A549 (cell line): ENCODE results near the gene ARHGAP18. TPM values are rescaled to one million over a fixed set of nuclear protein-coding genes. Genes with fewer than 3 reads are reported as not detected.

Experiments
- ATAC-seq, 2 experiments: fragments of 200-7000 bp in 1 of 2; fragments of >200 bp in 1 of 2; cut with Nextera tagmentation in 1 of 2; cut with Tn5 transposase in 1 of 2; 3 replicates each; pipeline versions ENCODE4 v1.8.0 to v1.9.1; 2018 to 2020; ENCODE audit warnings: mild to moderate bottlenecking in 1 of 2, moderate library complexity in 1 of 2
- CTCF ChIA-PET: fragments of 300-600 bp; sonication (Branson Sonifier 250); formaldehyde crosslinking; extraction: SDS; loops from one replicate; lab custom pipeline; 2021; ENCODE audit warnings: antibody characterized with exemption, inconsistent platforms; lab: Yijun Ruan, JAX
- POLR2A ChIA-PET: fragments of 350-600 bp; formaldehyde crosslinking; extraction: SDS; loops from one replicate; lab custom pipeline; 2021; ENCODE audit warnings: antibody characterized with exemption, inconsistent platforms; lab: Yijun Ruan, JAX
- DNase-seq, 2 experiments: peaks; one replicate each; pipeline versions ENCODE4 v3.0.0 to v3.0.0-alpha.2; 2011 to 2016; ENCODE audit warnings: low read depth in 1 of 2, low spot score in 1 of 2
- FAIRE-seq: peaks from 2 replicates; lab custom pipeline; 2011; peaks lifted over from hg19 to GRCh38; lab: Jason Lieb, UNC
- H3K27ac ChIP-seq, 2 experiments: fragments of >200 bp; sonication (Bioruptor Twin); formaldehyde crosslinking; 3 replicates each; pipeline ENCODE4 v1.5.1; 2016 to 2017
- H3K4me1 ChIP-seq: fragments of >200 bp; sonication (Bioruptor Twin); formaldehyde crosslinking; 3 replicates; pipeline ENCODE4 v1.6.1; 2016
- H3K4me2 ChIP-seq: fragments of >200 bp; sonication (Bioruptor Twin); formaldehyde crosslinking; 3 replicates; pipeline ENCODE4 v1.6.1; 2016
- H3K4me3 ChIP-seq: fragments of >200 bp; sonication (Bioruptor Twin); formaldehyde crosslinking; 3 replicates; pipeline ENCODE4 v1.5.1; 2016
- H3K9me3 ChIP-seq: fragments of >200 bp; sonication (Bioruptor Twin); formaldehyde crosslinking; 3 replicates; pipeline ENCODE4 v1.6.1; 2016
- CBX2 ChIP-seq: fragments of 200-600 bp; sonication (generic); IDR thresholded peaks from 2 replicates; pipeline ENCODE4 v1.6.1; 2016; ENCODE audit warnings: low read depth, mild to moderate bottlenecking, borderline replicate concordance
- CBX8 ChIP-seq: fragments of 200-600 bp; sonication (generic); IDR thresholded peaks from 2 replicates; pipeline ENCODE4 v1.6.1; 2016
- EHMT2 ChIP-seq: fragments of 200-600 bp; sonication (generic); IDR thresholded peaks from 2 replicates; pipeline ENCODE4 v1.6.1; 2016; ENCODE audit warnings: antibody characterized with exemption, low read depth, mild to moderate bottlenecking, moderate library complexity
- EP300 ChIP-seq, 2 experiments: fragments of >200 bp; sonication (Bioruptor Twin); formaldehyde crosslinking; IDR thresholded peaks; 2 replicates in 1 of 2; 3 replicates in 1 of 2; pipeline ENCODE4 v1.6.1; 2016 to 2017
- NFE2L2 ChIP-seq: fragments of 150-350 bp; conservative IDR thresholded peaks from 2 replicates; pipeline ENCODE4 v1.6.1; 2014; ENCODE audit warnings: low read length
- NPAS2 ChIP-seq: fragments of 250-450 bp; sonication (Bioruptor Pico); IDR thresholded peaks from 2 replicates; pipeline ENCODE4 v1.8.0; 2022; ENCODE audit warnings: mild to moderate bottlenecking, moderate library complexity, borderline replicate concordance
- NR3C1 ChIP-seq: fragments of >200 bp; sonication (Bioruptor Twin); formaldehyde crosslinking; IDR thresholded peaks from 3 replicates; pipeline ENCODE4 v1.6.1; 2017
- POLR2A ChIP-seq: IDR thresholded peaks from 2 replicates; pipeline ENCODE4 v1.6.1; 2012; ENCODE audit warnings: mild to moderate bottlenecking, low read length
- POLR2AphosphoS2 ChIP-seq: conservative IDR thresholded peaks from 2 replicates; pipeline ENCODE4 v1.6.1; 2012; ENCODE audit warnings: low read length, improper control_type of control experiment, inconsistent platforms
- RCOR1 ChIP-seq: fragments of 150-350 bp; IDR thresholded peaks from 2 replicates; pipeline ENCODE4 v1.6.1; 2014; ENCODE audit warnings: antibody characterized with exemption, low read length, low read depth
- SMC3 ChIP-seq: fragments of >200 bp; sonication (Bioruptor Twin); formaldehyde crosslinking; IDR thresholded peaks from 3 replicates; pipeline ENCODE4 v1.6.1; 2018; ENCODE audit warnings: inconsistent platforms
- SREBF2 ChIP-seq: fragments of 450-650 bp; IDR thresholded peaks from 2 replicates; pipeline ENCODE4 v1.6.1; 2014; ENCODE audit warnings: mild to moderate bottlenecking, moderate library complexity
- TFCP2L1 ChIP-seq: fragments of 250-450 bp; sonication (Bioruptor Pico); IDR thresholded peaks from 2 replicates; pipeline ENCODE4 v1.5.0; 2021; ENCODE audit warnings: mild to moderate bottlenecking
- ZC3H11A ChIP-seq: fragments of 450-650 bp; IDR thresholded peaks from 2 replicates; pipeline ENCODE4 v1.6.1; 2014; ENCODE audit warnings: antibody characterized with exemption, mild to moderate bottlenecking
- WGBS: methylation state at CpG from one replicate; pipeline ENCODE4 v1.1.6; 2017; ENCODE audit errors: missing lambda C conversion rate; 5-methylcytosine and 5-hydroxymethylcytosine counted together
- polyA plus RNA-seq, 4 experiments: library from polyadenylated mRNA; depleted of rRNA in 3 of 4; stranded (reverse); fragments of >200 nt; fragmentation: RNase III in 1 of 4; extraction: RNeasy Plus Mini Kit Qiagen cat#74134 plus additional on column Dnase treatment in 1 of 4; gene quantifications; 2 replicates in 3 of 4; 3 replicates in 1 of 4; pipeline ENCODE4 v1.2.3, GENCODE V29; 2011 to 2017
- TF ChIP-seq, protein P1 (sequence below): fragments of >200 bp; sonication (Bioruptor Twin); formaldehyde crosslinking; IDR thresholded peaks from 3 replicates; pipeline ENCODE4 v1.5.1; 2016
- TF ChIP-seq, protein P2 (sequence below): fragments of 200-600 bp; sonication (generic); IDR thresholded peaks from 2 replicates; pipeline ENCODE4 v1.6.1; 2016; ENCODE audit warnings: antibody characterized with exemption, mild to moderate bottlenecking, moderate library complexity
- TF ChIP-seq, protein P3 (sequence below): IDR thresholded peaks from 2 replicates; pipeline ENCODE4 v1.6.1; 2012; ENCODE audit warnings: low read depth, borderline replicate concordance
- TF ChIP-seq, protein P4 (sequence below): IDR thresholded peaks from 2 replicates; pipeline ENCODE4 v1.6.1; 2012
- TF ChIP-seq, protein P5 (sequence below): fragments of >200 bp; sonication (Bioruptor Twin); formaldehyde crosslinking; IDR thresholded peaks from 3 replicates; pipeline ENCODE4 v1.6.1; 2016
- TF ChIP-seq, protein P6 (sequence below): fragments of 450-650 bp; IDR thresholded peaks from 2 replicates; pipeline ENCODE4 v1.6.1; 2014; ENCODE audit warnings: antibody characterized with exemption
- TF ChIP-seq, protein P7 (sequence below): fragments of >200 bp; sonication (Bioruptor Twin); formaldehyde crosslinking; IDR thresholded peaks from 2 replicates; pipeline ENCODE4 v1.6.1; 2016

ARHGAP18 gene
- polyA plus RNA-seq, 2 of the 4 experiments (the other 2 are of a cell fraction): 11.2 to 16.7 TPM

DNA sequence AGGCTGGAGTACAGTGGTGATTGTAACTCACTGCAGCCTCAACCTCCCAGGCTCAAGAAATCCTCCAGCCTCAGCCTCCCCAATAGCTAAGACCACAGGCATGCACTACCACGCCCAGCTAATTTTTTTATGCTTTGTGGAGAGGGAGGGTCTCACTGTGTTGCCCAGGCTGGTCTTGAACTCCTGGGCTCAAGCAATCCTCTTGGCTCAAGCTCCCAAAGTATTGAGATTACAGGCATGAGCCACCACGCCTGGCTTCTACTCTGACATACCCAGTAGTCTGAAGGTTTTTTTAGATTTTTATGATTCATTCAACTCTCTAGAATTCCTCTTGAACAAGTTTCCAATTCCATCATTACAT lies 1.3 kb upstream of the ARHGAP18 start:
- Histone ChIP-seq H3K4me1 (peaks cover 2% of the 10 kb centered on the region; the same call in 1 of the 3 replicates), H3K4me3 (no peak overlapping the region), H3K27ac (peak overlapping the region; percentile 70 to 87; a peak in 2 of 6 replicates), H3K9me3 (no peaks in the 10 kb centered on the region), H3K4me2 (peak overlapping the region; percentile 92; the same call in 1 of the 3 replicates)
- ATAC-seq (no peak), DNase-seq (no peak), FAIRE-seq (no peak)
- 87% methylated on average over 2 of the region's 2 CpGs for WGBS
- CTCF ChIA-PET: interaction anchor here (1.1 kb wide), 1 partner anchor 54 kb away, joined by 3 read pairs; no protein-coding TSS in a partner anchor
- TF ChIP-seq EP300 (IDR thresholded peaks at IDR 0.05) (no peak), NFE2L2 (no peak), RCOR1 (no peak), SMC3 (no peak), TFCP2L1 (CRISPR knock-in tag) (no peak), CBX8 (no peak), CBX2 (no peak), SREBF2 (no peak), NR3C1 (no peak), POLR2AphosphoS2 (no peak), NPAS2 (CRISPR knock-in tag) (no peak), POLR2A (no peak), ZC3H11A (no peak), EHMT2 (no peak)
- TF ChIP-seq, protein P1, sequence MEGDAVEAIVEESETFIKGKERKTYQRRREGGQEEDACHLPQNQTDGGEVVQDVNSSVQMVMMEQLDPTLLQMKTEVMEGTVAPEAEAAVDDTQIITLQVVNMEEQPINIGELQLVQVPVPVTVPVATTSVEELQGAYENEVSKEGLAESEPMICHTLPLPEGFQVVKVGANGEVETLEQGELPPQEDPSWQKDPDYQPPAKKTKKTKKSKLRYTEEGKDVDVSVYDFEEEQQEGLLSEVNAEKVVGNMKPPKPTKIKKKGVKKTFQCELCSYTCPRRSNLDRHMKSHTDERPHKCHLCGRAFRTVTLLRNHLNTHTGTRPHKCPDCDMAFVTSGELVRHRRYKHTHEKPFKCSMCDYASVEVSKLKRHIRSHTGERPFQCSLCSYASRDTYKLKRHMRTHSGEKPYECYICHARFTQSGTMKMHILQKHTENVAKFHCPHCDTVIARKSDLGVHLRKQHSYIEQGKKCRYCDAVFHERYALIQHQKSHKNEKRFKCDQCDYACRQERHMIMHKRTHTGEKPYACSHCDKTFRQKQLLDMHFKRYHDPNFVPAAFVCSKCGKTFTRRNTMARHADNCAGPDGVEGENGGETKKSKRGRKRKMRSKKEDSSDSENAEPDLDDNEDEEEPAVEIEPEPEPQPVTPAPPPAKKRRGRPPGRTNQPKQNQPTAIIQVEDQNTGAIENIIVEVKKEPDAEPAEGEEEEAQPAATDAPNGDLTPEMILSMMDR: no peak
- TF ChIP-seq, protein P2, sequence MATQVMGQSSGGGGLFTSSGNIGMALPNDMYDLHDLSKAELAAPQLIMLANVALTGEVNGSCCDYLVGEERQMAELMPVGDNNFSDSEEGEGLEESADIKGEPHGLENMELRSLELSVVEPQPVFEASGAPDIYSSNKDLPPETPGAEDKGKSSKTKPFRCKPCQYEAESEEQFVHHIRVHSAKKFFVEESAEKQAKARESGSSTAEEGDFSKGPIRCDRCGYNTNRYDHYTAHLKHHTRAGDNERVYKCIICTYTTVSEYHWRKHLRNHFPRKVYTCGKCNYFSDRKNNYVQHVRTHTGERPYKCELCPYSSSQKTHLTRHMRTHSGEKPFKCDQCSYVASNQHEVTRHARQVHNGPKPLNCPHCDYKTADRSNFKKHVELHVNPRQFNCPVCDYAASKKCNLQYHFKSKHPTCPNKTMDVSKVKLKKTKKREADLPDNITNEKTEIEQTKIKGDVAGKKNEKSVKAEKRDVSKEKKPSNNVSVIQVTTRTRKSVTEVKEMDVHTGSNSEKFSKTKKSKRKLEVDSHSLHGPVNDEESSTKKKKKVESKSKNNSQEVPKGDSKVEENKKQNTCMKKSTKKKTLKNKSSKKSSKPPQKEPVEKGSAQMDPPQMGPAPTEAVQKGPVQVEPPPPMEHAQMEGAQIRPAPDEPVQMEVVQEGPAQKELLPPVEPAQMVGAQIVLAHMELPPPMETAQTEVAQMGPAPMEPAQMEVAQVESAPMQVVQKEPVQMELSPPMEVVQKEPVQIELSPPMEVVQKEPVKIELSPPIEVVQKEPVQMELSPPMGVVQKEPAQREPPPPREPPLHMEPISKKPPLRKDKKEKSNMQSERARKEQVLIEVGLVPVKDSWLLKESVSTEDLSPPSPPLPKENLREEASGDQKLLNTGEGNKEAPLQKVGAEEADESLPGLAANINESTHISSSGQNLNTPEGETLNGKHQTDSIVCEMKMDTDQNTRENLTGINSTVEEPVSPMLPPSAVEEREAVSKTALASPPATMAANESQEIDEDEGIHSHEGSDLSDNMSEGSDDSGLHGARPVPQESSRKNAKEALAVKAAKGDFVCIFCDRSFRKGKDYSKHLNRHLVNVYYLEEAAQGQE: no peak
- POLR2A ChIA-PET: no interaction called here

DNA sequence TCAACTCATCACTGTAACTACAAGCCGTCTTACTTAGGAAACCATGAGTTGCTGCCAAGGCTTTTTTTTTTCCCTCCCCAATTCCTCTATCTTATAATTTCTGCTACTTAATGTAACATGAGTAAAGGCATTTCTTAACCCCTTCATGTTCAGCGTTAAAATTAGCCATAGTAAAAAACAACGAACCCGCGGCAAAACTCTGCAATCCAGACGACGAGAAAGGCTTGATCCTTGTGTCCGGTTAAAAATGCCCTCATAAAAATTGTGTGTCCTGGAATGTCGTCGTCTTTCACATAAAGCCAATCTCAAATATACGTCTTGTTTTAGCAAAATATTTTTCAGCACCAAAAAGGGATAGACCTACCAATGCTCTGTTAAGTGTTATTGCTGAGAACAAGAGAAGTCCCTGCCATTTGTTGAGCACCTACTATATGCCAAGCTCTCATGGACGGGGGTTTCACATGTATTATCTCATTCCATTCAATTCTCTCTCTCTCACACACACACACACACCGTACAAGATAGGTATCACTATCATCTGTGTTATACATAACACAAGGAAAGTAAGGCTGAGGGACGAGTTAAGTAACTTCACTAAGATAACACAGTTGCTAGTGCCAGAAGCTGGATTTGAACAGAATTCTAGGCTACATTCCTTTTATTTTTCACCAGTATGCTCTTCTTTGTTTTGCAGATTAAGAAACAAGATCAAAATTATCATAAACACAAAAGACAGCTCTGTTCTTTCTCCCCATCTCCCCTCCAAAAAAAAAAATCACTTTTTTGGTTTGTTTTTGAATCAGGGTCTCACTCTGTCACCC lies 683 bp upstream of the ARHGAP18 start:
- no peaks in the 10 kb centered on the region for H3K9me3 ChIP-seq
- whole genome bisulfite sequencing: 12% methylated on average over 14 of the region's 14 CpGs
- TF ChIP-seq SMC3: no peak
- TF ChIP-seq, protein P3, sequence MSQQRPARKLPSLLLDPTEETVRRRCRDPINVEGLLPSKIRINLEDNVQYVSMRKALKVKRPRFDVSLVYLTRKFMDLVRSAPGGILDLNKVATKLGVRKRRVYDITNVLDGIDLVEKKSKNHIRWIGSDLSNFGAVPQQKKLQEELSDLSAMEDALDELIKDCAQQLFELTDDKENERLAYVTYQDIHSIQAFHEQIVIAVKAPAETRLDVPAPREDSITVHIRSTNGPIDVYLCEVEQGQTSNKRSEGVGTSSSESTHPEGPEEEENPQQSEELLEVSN: 0 out of 2 replicates have a peak, but pooled peaks have one; percentile 44
- TF ChIP-seq, protein P4, sequence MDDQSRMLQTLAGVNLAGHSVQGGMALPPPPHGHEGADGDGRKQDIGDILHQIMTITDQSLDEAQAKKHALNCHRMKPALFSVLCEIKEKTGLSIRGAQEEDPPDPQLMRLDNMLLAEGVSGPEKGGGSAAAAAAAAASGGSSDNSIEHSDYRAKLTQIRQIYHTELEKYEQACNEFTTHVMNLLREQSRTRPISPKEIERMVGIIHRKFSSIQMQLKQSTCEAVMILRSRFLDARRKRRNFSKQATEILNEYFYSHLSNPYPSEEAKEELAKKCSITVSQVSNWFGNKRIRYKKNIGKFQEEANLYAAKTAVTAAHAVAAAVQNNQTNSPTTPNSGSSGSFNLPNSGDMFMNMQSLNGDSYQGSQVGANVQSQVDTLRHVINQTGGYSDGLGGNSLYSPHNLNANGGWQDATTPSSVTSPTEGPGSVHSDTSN: no peak
- TF ChIP-seq, protein P5, sequence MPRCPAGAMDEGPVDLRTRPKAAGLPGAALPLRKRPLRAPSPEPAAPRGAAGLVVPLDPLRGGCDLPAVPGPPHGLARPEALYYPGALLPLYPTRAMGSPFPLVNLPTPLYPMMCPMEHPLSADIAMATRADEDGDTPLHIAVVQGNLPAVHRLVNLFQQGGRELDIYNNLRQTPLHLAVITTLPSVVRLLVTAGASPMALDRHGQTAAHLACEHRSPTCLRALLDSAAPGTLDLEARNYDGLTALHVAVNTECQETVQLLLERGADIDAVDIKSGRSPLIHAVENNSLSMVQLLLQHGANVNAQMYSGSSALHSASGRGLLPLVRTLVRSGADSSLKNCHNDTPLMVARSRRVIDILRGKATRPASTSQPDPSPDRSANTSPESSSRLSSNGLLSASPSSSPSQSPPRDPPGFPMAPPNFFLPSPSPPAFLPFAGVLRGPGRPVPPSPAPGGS: 0 out of 3 replicates have a peak, but pooled peaks have one; percentile 3
- TF ChIP-seq, protein P1: no peak
- TF ChIP-seq, protein P6, sequence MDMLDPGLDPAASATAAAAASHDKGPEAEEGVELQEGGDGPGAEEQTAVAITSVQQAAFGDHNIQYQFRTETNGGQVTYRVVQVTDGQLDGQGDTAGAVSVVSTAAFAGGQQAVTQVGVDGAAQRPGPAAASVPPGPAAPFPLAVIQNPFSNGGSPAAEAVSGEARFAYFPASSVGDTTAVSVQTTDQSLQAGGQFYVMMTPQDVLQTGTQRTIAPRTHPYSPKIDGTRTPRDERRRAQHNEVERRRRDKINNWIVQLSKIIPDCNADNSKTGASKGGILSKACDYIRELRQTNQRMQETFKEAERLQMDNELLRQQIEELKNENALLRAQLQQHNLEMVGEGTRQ: no peak
- TF ChIP-seq, protein P7, sequence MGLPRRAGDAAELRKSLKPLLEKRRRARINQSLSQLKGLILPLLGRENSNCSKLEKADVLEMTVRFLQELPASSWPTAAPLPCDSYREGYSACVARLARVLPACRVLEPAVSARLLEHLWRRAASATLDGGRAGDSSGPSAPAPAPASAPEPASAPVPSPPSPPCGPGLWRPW: no peak
- ChIA-PET CTCF (interaction anchor here (0.6 to 1.3 kb wide), 3 partner anchors 20 to 41 kb away, joined by 3 to 4 read pairs (median 4); no protein-coding TSS in a partner anchor), POLR2A (interaction anchor here (0.9 to 1.4 kb wide), 3 partner anchors 10 to 37 kb away, joined by 3 to 8 read pairs (median 5); no protein-coding TSS in a partner anchor)
- peak overlapping the region; percentile 70 to 87 for H3K27ac ChIP-seq
- FAIRE-seq (no peak), DNase-seq (no peak), ATAC-seq (peak in 1 of 2 experiments; percentile 12; a peak in 1 of 6 replicates)
- peaks cover 2% of the 10 kb centered on the region; the same call in 1 of the 3 replicates for H3K4me1 ChIP-seq
- H3K4me3 ChIP-seq: peak overlapping the region; percentile 62
- H3K4me2 ChIP-seq: peak overlapping the region; percentile 92
